H1 (cell line): Measurements from ENCODE around the gene RASD2. TPM values are rescaled to one million over a fixed set of nuclear protein-coding genes. Genes with fewer than 3 reads are reported as not detected.
A peak's percentile ranks its signal among the peaks of the same experiment; 100 is the strongest.

Experiments
- ASH2L ChIP-seq: fragments of 200-600, 300-600 bp; sonication (generic); IDR thresholded peaks from one replicate; pipeline ENCODE4 v1.7.1; 2017; ENCODE audit warnings: low read length
- HDAC2 ChIP-seq, 2 experiments: fragments of 300-600 bp in 1 of 2; sonication (generic) in 1 of 2; IDR thresholded peaks; 2 replicates each; pipeline ENCODE4 v1.6.1; 2011 to 2012; ENCODE audit warnings: low read depth in 2 of 2, low read length in 2 of 2, mild to moderate bottlenecking in 2 of 2, moderate library complexity in 2 of 2, borderline replicate concordance in 1 of 2, inconsistent platforms in 1 of 2
- RBBP5 ChIP-seq: IDR thresholded peaks from 2 replicates; pipeline ENCODE4 v1.7.1; 2012; ENCODE audit warnings: low read depth, mild to moderate bottlenecking, inconsistent platforms, low read length, moderate library complexity, borderline replicate concordance
- RNF2 ChIP-seq: fragments of 200-900, 300-1000 bp; sonication (generic); IDR thresholded peaks from 2 replicates; pipeline ENCODE4 v1.7.1; 2016; ENCODE audit warnings: borderline replicate concordance, low read depth, mild to moderate bottlenecking, antibody characterized with exemption, low read length; ENCODE audit not compliant: poor library complexity, severe bottlenecking; ENCODE audit errors: missing control alignments
- polyA plus RNA-seq, 7 experiments: library from polyadenylated mRNA; depleted of rRNA in 3 of 7; stranded (reverse) in 5 of 7; unstranded in 2 of 7; fragments of >200 nt in 5 of 7; fragments of 200-250 nt in 2 of 7; gene quantifications; 1 replicate in 5 of 7; 2 replicates in 1 of 7; 4 replicates in 1 of 7; pipeline versions ENCODE4 v1.2.1 to v1.2.3, GENCODE V29; 2011 to 2013; ENCODE audit warnings: missing spikeins in 2 of 7, mixed read lengths in 2 of 7
- total RNA-seq: library from RNA; stranded (reverse); fragmentation: NEBNext Ultra II Directional; extraction: Animal tissue kit (Norgen Biotek cat#: 25700); gene quantifications from 2 replicates; pipeline ENCODE4 v1.2.1, GENCODE V29; 2021
- TF ChIP-seq, protein P1 (sequence below): fragments of 300-600 bp; sonication (generic); IDR thresholded peaks from 2 replicates; pipeline ENCODE4 v1.7.1; 2012; ENCODE audit warnings: low read length, moderate library complexity, mild to moderate bottlenecking, inconsistent platforms; ENCODE audit not compliant: insufficient replicate concordance

RASD2 gene
- total and polyA plus RNA-seq, 2 of the 8 experiments (the other 6 are each of a cell fraction or from before 2014, with no cell fraction given) = 1.9 to 5.1 TPM

DNA sequence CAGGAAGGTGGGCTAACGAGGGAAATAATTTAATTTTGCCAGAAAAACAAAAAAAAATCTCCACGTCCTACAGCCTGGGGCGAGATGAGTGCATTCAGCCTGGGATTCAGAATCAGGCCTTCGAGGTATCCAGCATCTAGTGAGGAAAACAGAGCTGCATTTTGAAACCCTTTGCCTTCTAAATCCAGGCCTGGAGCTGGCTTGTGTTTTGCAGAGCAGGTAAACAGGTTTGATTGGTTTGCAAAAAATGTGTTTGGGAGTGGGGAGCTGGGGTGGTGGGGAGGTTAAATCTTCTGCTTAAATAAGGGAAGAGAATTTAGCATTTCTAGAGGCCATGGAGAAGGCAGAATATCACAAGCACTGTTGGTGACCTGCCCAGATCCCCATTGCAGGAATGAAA lies 29.7 kb upstream of the RASD2 start (continued):
- TF ChIP-seq, protein P1, sequence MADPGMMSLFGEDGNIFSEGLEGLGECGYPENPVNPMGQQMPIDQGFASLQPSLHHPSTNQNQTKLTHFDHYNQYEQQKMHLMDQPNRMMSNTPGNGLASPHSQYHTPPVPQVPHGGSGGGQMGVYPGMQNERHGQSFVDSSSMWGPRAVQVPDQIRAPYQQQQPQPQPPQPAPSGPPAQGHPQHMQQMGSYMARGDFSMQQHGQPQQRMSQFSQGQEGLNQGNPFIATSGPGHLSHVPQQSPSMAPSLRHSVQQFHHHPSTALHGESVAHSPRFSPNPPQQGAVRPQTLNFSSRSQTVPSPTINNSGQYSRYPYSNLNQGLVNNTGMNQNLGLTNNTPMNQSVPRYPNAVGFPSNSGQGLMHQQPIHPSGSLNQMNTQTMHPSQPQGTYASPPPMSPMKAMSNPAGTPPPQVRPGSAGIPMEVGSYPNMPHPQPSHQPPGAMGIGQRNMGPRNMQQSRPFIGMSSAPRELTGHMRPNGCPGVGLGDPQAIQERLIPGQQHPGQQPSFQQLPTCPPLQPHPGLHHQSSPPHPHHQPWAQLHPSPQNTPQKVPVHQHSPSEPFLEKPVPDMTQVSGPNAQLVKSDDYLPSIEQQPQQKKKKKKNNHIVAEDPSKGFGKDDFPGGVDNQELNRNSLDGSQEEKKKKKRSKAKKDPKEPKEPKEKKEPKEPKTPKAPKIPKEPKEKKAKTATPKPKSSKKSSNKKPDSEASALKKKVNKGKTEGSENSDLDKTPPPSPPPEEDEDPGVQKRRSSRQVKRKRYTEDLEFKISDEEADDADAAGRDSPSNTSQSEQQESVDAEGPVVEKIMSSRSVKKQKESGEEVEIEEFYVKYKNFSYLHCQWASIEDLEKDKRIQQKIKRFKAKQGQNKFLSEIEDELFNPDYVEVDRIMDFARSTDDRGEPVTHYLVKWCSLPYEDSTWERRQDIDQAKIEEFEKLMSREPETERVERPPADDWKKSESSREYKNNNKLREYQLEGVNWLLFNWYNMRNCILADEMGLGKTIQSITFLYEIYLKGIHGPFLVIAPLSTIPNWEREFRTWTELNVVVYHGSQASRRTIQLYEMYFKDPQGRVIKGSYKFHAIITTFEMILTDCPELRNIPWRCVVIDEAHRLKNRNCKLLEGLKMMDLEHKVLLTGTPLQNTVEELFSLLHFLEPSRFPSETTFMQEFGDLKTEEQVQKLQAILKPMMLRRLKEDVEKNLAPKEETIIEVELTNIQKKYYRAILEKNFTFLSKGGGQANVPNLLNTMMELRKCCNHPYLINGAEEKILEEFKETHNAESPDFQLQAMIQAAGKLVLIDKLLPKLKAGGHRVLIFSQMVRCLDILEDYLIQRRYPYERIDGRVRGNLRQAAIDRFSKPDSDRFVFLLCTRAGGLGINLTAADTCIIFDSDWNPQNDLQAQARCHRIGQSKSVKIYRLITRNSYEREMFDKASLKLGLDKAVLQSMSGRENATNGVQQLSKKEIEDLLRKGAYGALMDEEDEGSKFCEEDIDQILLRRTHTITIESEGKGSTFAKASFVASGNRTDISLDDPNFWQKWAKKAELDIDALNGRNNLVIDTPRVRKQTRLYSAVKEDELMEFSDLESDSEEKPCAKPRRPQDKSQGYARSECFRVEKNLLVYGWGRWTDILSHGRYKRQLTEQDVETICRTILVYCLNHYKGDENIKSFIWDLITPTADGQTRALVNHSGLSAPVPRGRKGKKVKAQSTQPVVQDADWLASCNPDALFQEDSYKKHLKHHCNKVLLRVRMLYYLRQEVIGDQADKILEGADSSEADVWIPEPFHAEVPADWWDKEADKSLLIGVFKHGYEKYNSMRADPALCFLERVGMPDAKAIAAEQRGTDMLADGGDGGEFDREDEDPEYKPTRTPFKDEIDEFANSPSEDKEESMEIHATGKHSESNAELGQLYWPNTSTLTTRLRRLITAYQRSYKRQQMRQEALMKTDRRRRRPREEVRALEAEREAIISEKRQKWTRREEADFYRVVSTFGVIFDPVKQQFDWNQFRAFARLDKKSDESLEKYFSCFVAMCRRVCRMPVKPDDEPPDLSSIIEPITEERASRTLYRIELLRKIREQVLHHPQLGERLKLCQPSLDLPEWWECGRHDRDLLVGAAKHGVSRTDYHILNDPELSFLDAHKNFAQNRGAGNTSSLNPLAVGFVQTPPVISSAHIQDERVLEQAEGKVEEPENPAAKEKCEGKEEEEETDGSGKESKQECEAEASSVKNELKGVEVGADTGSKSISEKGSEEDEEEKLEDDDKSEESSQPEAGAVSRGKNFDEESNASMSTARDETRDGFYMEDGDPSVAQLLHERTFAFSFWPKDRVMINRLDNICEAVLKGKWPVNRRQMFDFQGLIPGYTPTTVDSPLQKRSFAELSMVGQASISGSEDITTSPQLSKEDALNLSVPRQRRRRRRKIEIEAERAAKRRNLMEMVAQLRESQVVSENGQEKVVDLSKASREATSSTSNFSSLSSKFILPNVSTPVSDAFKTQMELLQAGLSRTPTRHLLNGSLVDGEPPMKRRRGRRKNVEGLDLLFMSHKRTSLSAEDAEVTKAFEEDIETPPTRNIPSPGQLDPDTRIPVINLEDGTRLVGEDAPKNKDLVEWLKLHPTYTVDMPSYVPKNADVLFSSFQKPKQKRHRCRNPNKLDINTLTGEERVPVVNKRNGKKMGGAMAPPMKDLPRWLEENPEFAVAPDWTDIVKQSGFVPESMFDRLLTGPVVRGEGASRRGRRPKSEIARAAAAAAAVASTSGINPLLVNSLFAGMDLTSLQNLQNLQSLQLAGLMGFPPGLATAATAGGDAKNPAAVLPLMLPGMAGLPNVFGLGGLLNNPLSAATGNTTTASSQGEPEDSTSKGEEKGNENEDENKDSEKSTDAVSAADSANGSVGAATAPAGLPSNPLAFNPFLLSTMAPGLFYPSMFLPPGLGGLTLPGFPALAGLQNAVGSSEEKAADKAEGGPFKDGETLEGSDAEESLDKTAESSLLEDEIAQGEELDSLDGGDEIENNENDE = no peak
- TF ChIP-seq RNF2 (no peak), ASH2L (peak; percentile 39), HDAC2 (IDR thresholded peaks at IDR 0.05; ENCODE audit: borderline replicate concordance in 1 of 2, low read depth in 2 of 2, low read length in 2 of 2) (no peak), RBBP5 (0 out of 2 replicates have a peak, but pooled peaks have one; percentile 37)
